ENCODE data around the gene WDR64. TPM values are rescaled to one million over a fixed set of nuclear protein-coding genes. Genes with fewer than 3 reads are reported as not detected.

WDR64 gene
- polyA plus RNA-seq, 1 donor from 2014 or later, result 0.21 TPM

DNA sequence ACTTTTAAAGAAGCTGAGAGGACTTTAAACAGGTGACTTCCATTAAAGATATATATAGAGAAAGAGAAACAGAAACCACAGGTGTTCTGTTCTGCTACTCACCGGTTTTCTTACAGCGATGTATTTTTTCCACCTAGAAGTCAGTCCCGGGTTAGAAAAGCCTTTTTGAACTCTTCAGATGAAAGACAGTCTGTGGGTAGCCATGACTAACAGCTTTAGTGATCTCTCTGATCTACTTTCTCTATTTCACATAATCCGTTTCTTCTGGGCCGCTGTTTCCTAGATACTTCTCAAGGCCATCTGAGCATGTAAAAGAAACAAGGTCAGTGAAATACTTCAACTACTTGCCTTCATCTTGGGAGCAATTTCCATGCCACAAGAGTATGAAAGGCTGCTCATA, 25.1 kb downstream of the WDR64 start:
- TF ChIP-seq EP300 (conservative IDR thresholded peaks at IDR 0.05; ENCODE audit: poor library complexity, severe bottlenecking) (no peak), POLR2AphosphoS5 (IDR thresholded peaks at IDR 0.05) (no peak), EZH2 (IDR thresholded peaks at IDR 0.05; ENCODE audit: borderline replicate concordance, insufficient read depth, low read length, poor library complexity, severe bottlenecking) (no peak), RAD21 (conservative IDR thresholded peaks at IDR 0.05) (no peak), MXI1 (conservative IDR thresholded peaks at IDR 0.05; ENCODE audit: poor library complexity, severe bottlenecking) (no peak), SMC3 (conservative IDR thresholded peaks at IDR 0.05; ENCODE audit: poor library complexity) (no peak), TAF1 (IDR thresholded peaks at IDR 0.05; ENCODE audit: low read depth) (no peak)
- TF ChIP-seq, protein P1, sequence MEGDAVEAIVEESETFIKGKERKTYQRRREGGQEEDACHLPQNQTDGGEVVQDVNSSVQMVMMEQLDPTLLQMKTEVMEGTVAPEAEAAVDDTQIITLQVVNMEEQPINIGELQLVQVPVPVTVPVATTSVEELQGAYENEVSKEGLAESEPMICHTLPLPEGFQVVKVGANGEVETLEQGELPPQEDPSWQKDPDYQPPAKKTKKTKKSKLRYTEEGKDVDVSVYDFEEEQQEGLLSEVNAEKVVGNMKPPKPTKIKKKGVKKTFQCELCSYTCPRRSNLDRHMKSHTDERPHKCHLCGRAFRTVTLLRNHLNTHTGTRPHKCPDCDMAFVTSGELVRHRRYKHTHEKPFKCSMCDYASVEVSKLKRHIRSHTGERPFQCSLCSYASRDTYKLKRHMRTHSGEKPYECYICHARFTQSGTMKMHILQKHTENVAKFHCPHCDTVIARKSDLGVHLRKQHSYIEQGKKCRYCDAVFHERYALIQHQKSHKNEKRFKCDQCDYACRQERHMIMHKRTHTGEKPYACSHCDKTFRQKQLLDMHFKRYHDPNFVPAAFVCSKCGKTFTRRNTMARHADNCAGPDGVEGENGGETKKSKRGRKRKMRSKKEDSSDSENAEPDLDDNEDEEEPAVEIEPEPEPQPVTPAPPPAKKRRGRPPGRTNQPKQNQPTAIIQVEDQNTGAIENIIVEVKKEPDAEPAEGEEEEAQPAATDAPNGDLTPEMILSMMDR (IDR thresholded peaks at IDR 0.05; ENCODE audit: poor library complexity, severe bottlenecking), result no peak
- TF ChIP-seq, protein P2, sequence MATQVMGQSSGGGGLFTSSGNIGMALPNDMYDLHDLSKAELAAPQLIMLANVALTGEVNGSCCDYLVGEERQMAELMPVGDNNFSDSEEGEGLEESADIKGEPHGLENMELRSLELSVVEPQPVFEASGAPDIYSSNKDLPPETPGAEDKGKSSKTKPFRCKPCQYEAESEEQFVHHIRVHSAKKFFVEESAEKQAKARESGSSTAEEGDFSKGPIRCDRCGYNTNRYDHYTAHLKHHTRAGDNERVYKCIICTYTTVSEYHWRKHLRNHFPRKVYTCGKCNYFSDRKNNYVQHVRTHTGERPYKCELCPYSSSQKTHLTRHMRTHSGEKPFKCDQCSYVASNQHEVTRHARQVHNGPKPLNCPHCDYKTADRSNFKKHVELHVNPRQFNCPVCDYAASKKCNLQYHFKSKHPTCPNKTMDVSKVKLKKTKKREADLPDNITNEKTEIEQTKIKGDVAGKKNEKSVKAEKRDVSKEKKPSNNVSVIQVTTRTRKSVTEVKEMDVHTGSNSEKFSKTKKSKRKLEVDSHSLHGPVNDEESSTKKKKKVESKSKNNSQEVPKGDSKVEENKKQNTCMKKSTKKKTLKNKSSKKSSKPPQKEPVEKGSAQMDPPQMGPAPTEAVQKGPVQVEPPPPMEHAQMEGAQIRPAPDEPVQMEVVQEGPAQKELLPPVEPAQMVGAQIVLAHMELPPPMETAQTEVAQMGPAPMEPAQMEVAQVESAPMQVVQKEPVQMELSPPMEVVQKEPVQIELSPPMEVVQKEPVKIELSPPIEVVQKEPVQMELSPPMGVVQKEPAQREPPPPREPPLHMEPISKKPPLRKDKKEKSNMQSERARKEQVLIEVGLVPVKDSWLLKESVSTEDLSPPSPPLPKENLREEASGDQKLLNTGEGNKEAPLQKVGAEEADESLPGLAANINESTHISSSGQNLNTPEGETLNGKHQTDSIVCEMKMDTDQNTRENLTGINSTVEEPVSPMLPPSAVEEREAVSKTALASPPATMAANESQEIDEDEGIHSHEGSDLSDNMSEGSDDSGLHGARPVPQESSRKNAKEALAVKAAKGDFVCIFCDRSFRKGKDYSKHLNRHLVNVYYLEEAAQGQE (IDR thresholded peaks at IDR 0.05; ENCODE audit: borderline replicate concordance), result no peak

DNA sequence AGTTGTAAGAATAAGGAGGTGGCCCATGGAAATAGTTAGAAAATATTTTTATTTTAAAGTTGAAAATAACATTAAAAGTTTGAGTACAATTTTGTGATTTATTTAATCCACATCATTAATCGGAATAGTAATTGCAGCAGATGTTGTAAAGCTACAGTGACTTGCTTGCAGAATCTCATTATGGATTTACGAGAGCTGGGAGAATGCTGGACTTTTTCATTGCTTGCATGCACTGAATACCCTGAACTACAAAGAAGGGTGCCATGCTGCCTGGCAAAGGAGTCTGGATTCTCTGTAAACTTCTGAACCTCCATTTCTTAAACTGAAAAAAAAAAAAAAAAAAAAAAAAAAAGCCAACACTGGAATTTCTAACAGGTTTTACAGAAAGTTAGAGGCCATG, 26.5 kb downstream of the WDR64 start:
- no peak overlapping the region for H3K27ac ChIP-seq (ENCODE audit: low read length)
- no peaks in the 10 kb centered on the region for H4K20me1 ChIP-seq (ENCODE audit: insufficient read depth)
- H2AFZ ChIP-seq (ENCODE audit: low read depth, low read length), result no peak overlapping the region
- no peak for TF ChIP-seq TAF1 (IDR thresholded peaks at IDR 0.05; ENCODE audit: low read depth)
- no peak for TF ChIP-seq SMC3 (conservative IDR thresholded peaks at IDR 0.05; ENCODE audit: poor library complexity)
- TF ChIP-seq EZH2 (IDR thresholded peaks at IDR 0.05; ENCODE audit: borderline replicate concordance, insufficient read depth, low read length, poor library complexity, severe bottlenecking), result no peak
- TF ChIP-seq MXI1 (conservative IDR thresholded peaks at IDR 0.05; ENCODE audit: poor library complexity, severe bottlenecking), result no peak
- TF ChIP-seq, protein P1 (IDR thresholded peaks at IDR 0.05; ENCODE audit: poor library complexity, severe bottlenecking), result no peak
- TF ChIP-seq, protein P2 (IDR thresholded peaks at IDR 0.05; ENCODE audit: borderline replicate concordance), result no peak
- TF ChIP-seq RAD21 (conservative IDR thresholded peaks at IDR 0.05), result no peak
- TF ChIP-seq EP300 (conservative IDR thresholded peaks at IDR 0.05; ENCODE audit: poor library complexity, severe bottlenecking), result no peak
- TF ChIP-seq POLR2AphosphoS5 (IDR thresholded peaks at IDR 0.05), result no peak
- H3K36me3 ChIP-seq (ENCODE audit: insufficient read depth, low read length), result no peaks in the 10 kb centered on the region
- no peaks in the 10 kb centered on the region for H3K79me2 ChIP-seq (replicated peaks; ENCODE audit: insufficient read depth, low read length)
- H3F3A ChIP-seq (ENCODE audit: insufficient read depth, low read length, poor library complexity, severe bottlenecking), result no peaks in the 10 kb centered on the region
- no peaks in the 10 kb centered on the region for H3K9me3 ChIP-seq (ENCODE audit: low read length)
- no peak overlapping the region for H3K4me2 ChIP-seq (ENCODE audit: low read length)
- H3K9ac ChIP-seq (ENCODE audit: low read length), result no peak overlapping the region
- H3K9me2 ChIP-seq (ENCODE audit: insufficient read depth, low read length), result no peaks in the 10 kb centered on the region
- H3K27me3 ChIP-seq (ENCODE audit: insufficient read depth, low read depth, low read length), result no peaks in the 10 kb centered on the region
- no peak overlapping the region for H3K4me3 ChIP-seq (ENCODE audit: low read length)

More for the DNA sequence above, 25.1 kb downstream of the WDR64 start:
- no peaks in the 10 kb centered on the region for H3K9me3 ChIP-seq (ENCODE audit: low read length)
- H3K9ac ChIP-seq (ENCODE audit: low read length), result no peak overlapping the region
- H3F3A ChIP-seq (ENCODE audit: insufficient read depth, low read length, poor library complexity, severe bottlenecking), result no peaks in the 10 kb centered on the region
- no peaks in the 10 kb centered on the region for H3K9me2 ChIP-seq (ENCODE audit: insufficient read depth, low read length)
- no peak overlapping the region for H3K4me3 ChIP-seq (ENCODE audit: low read length)
- no peaks in the 10 kb centered on the region for H3K79me2 ChIP-seq (replicated peaks; ENCODE audit: insufficient read depth, low read length)
- no peaks in the 10 kb centered on the region for H4K20me1 ChIP-seq (ENCODE audit: insufficient read depth)
- no peak overlapping the region for H2AFZ ChIP-seq (ENCODE audit: low read depth, low read length)
- no peaks in the 10 kb centered on the region for H3K36me3 ChIP-seq (ENCODE audit: insufficient read depth, low read length)
- no peak overlapping the region for H3K4me2 ChIP-seq (ENCODE audit: low read length)
- no peak overlapping the region for H3K27ac ChIP-seq (ENCODE audit: low read length)
- H3K27me3 ChIP-seq (ENCODE audit: insufficient read depth, low read depth, low read length), result no peaks in the 10 kb centered on the region

Measured in neural cell (in vitro differentiated cells).